GM19023 (cell line): ENCODE measurements around the gene CABYR.
"Not testable (repeated sequence)": the region's sequence is repeated elsewhere in the genome, so short reads cannot be mapped to it uniquely, and the experiment has no call there.

ENCODE experiments used
- ATAC-seq: cut with Tn5 transposase; IDR thresholded peaks from one replicate; pipeline ENCODE4 v1.9.1; 2021; ENCODE audit warnings: mild to moderate bottlenecking, moderate library complexity; ENCODE audit not compliant: unreplicated experiment

CABYR gene

DNA sequence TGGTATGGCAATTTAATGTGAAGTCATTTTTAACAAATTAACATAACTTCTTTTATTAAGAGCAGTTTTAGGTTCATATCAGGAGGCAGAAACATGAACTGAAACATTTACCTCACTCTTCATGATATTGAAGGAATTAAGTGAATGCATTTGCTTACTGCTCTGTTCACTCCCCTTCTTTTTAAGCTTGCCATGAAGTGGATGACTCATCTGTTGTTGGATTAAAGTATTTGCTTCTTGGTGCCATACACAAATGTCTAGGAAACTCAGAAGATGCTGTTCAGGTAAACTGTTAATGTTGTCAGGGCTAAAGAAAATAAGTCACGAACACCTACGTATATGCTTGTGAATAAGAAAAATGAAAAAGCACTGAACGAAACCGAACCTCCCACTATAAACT lies 10.2 kb upstream of the CABYR start:
- ATAC-seq = no peak

DNA sequence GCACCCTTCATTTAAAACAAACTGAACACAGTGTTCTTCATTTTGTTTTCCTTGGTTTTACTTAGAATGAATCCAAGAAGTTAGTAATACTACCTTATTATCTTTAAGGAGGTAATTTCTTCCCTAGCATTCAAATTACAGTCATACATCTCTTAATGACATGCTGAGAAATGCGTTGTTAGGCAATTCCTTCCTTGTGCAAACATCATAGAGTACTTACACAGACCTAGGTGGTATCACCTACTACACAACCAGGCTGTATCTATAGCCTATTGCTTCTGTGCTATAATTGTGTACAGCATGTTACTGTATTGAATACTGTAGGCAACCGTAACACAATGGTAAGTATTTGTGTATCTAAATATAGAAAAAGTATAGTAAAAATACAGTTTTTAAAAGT lies 8.4 kb upstream of the CABYR start:
- ATAC-seq = no peak

DNA sequence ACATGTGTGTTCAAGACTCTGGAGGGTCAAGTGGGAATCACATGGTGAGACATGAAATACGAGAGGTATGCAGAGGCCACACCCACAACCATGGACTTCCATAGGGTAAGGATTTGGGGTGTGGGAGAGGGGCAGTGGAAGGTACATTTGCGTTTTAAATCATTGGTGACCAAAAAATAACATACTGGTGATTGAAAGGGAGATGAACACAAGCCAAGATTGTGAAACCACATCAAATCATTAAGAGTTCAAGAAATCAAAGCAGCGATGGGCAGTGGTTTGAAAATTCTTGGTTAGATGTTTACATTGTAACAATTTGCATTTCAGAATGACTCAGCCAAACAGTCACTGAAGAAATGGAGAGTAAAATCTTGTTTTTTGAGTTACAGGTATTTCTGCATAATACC lies 1.9 kb upstream of the CABYR start:
- ATAC-seq = no peak

DNA sequence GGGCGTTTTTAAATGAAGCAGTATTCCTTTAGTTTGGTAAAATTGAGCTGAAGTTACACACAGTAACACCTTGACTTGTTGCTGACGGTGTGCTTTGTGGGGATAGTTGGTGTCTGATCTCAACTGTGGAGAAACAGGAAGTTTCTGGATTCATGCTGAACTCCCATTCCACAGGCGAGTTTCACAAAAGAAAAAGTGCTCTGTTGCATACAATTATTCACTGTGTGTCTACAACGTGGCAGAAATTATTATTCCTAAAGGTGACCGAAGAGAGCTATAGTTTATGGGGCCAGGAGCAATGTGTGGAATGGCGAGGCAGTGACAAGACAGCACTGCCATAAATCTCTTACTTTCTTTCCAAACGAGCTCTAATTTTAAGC lies 463 bp upstream of the CABYR start:
- ATAC-seq = no peak

DNA sequence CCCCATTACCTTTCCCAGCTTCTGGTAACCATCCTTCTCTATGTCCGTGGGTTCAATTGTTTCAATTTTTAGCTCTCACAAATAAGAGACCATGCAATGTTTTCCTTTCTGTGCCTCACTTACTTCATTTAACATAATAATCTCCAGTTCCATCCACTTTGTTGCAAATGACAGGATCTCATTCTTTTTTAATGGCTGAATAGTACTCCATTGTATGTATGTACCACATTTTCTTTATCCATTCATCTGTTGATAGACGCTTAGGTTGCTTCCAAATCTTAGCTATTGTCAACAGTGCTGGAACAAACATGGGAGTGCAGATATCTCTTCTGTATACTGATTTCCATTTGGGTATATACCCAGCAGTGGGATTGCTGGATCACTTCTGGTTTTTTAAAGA lies 1.8 kb downstream of the CABYR start:
- no peak for ATAC-seq

DNA sequence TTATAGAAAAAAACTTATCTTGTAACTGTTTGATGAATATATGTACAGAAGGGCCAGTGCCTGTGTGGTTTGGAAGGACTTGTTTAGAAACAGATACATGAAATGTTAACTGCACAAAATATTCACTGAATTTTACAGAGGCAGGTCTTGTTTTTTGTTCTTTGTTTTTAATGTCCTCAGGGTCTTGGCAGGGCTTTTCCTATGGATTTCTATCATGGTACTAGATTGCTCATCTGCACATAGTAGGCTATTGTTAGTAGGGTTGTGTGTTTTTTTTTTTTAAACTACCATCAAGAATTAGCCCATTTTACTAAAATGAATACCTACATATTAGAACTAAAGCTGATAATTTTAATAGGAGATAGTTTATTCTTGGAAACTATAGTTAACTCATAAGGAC lies 3.5 kb downstream of the CABYR start:
- no peak for ATAC-seq

DNA sequence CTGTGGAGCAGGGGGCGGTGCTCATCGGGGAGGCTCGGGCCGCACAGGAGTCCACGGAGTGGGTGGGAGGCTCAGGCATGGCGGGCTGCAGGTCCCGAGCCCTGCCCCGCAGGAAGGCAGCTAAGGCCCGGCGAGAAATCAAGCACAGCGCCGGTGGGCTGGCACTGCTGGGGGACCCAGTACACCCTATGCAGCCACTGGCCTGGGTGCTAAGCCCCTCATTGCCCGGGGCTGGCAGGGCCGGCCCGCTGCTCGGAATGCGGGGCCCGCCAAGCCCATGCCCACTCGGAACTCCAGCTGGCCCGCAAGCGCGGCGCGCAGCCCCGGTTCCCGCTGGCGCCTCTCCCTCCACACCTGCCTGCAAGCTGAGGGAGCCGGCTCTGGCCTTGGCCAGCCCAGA lies 10.7 kb downstream of the CABYR start:
- ATAC-seq = not testable (repeated sequence)

DNA sequence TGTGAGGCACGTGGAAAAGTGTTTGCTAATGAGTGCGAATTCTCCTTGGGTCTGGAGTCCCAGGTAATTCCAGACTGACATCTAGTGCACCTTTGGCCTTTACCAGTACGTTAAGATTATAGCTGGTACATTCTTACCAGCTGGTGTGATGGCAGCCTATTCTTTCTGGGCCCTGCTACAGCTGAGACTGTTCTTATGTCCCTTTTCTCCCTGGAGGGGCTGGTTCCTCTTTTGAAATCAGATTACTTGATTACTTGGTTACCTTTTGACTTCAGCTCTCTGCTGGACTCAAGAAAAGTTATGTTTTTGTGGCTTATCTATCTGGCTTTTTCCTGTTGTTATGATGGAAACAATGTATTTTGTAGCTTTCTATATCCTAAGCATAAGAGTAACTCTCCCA lies 14.5 kb downstream of the CABYR start:
- ATAC-seq = no peak

DNA sequence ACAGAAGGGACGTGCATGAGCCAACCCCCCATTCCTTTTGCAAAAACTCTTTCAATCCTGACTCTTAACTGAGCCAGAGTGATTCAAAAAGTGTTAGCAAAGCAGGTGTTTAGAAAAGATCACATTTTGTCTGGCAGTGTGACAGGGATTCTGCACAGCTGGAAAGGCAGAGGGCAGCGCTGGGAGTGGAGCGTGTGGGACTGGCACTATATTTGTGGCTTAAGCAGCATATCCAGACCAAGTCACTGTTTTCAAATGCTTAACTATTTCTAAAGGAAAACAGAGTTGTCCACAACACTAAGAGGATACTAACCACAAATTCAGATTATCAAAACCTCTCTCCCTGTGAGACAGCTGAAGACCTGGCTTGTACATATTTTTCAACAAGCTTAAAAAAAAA lies 19.0 kb downstream of the CABYR start:
- no peak for ATAC-seq

DNA sequence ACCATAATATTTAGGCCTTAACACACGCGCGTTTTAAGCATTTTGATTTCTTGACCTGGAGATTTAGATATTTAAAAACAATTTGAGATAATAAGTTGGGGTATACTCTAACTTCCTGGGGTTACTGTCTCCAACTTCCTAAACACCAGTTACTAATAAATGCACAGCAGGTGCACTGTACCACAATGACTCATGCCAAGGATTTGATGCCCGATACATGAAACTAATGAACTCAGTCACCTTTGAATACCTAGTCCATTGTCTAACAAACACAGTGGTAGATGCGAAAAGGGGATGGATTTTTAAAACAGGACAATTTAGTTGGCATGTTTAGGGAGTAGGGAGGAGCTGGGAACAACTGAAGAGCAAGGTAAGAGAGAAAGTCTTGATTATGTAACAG lies 21.2 kb downstream of the CABYR start:
- no peak for ATAC-seq

DNA sequence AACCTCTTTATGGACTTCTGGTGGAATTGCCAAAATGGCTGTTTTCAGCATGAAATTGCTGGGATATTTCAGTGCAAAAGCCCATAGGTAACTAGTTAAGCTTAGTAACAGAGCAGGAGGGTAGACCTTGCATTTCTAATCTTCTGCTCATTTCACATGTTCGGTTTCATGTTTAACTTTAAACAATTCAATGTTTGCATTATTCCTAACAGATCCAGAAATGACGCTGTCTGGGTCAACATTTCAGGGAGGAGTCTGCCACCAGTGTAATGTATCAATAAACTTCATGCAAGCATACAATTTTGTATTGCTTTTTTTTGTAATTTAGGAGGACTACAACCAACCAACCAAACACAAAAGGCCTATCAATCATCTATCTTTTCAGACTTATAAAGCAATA lies 22.4 kb downstream of the CABYR start:
- ATAC-seq = no peak

DNA sequence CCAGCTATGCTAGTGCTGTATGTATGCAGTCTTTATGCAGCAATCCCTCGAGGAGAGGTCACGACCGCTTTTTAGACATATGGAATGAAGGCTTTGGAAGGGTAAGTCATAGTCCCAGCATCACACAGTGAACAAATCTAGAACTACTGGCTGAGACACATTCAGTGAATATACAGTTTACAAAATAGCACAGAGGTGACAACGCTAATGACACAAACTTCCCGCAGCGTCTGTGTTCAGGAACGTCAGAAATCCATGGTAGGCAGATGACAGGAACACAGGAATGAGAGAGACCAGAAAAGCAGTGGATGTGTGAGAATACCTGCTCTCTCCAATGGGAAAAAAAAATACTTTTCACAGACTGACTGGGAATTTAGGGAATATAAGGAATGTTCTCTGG lies 29.6 kb downstream of the CABYR start:
- no peak for ATAC-seq

DNA sequence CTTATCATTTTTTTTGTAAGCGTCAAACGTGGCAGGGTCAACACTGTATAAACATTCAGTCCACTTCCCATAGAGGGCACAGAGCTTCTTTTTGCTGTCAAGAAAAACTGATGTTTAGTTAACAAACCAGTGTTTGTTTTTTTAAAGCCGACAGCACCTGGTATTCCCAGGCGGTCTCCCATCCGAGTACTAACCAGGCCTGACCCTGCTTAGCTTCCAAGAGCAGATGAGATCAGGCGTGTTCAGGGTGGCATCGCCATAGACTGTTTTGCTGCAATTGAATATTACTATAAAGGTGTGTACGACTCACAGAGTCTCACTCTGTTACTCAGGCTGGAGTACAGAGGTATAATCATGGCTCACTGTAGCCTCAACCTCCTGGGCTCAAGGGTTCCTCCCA lies 31.5 kb downstream of the CABYR start:
- ATAC-seq = no peak

DNA sequence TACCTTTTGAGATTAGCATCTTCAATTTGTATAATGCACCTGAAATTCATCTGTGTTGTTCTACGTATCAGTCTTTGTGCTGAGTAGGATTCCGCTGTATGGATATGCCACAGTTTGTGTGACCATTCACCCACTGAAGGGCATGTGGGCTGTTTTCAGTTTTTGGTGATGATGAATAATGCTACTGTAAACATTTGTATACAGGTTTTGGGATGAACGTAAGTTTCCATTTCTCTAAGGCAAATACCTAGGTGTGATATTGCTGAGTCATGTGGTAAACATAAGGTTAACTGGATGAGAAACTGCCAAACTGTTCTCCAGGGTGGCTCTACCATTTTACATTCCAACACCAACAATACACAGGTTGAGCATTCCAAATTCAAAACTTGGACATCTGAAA lies 35.1 kb downstream of the CABYR start:
- no peak for ATAC-seq

DNA sequence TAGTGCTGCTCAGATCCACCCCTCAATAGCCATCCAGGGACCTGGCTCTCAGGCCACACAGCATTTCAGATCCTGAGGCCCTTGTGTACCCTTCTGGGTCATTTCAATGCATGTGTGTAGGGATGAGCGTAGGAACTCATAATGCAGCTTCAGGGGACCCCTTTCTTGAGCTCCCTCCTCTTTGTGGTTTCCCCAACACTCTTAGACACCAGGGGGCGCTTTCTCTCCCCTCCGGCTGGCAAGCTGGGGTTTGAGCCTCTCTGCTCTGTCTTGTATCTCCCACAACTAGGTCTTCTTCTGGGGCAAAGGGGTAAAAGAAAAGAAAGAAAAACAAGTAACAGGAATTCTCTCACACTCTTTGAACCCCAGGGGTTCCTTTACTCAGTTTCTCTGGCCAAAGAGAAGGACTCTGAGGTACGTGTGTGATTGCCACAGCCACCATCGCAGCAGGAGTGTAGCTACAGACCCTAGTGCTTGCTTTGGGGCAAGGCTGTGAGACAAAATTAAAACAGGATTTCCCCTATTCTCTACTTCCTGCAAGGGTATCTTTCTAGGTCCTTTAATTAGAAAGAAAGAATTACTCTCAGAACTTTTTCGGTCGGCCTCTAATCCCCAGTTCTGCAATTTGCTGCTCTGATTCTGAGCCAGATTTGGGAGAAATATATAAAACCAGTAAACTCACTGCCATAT lies 38.0 kb downstream of the CABYR start:
- ATAC-seq = peak; percentile 90

DNA sequence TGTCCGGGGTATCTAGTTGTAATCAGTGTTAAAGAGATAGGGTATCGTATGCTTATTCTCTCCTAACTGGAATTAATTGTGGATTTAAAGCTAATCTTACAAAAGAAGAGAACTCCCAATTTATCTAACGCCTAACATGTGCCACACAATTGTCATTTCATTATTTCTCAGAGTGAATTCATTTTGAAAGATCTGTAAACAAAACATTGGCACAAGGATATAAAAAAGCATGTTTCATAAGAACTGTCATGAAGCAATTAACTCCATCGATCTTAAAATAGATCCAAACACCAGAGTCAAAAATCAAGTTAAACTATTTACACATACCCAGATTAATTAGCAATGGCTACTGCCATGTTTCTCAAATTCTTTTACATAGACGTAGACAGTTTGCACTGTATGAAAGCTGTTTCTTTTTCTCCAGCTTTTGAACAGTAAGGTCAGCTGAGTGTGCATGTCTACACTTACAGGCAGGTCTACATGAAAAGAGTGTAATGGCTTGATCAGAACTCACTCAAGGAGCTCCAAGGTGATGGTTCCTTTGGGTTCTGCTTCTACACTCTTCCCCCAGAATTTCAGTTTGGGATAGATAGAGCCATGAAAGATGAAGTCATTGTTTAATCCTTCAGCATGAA lies 38.8 kb downstream of the CABYR start:
- no peak for ATAC-seq

DNA sequence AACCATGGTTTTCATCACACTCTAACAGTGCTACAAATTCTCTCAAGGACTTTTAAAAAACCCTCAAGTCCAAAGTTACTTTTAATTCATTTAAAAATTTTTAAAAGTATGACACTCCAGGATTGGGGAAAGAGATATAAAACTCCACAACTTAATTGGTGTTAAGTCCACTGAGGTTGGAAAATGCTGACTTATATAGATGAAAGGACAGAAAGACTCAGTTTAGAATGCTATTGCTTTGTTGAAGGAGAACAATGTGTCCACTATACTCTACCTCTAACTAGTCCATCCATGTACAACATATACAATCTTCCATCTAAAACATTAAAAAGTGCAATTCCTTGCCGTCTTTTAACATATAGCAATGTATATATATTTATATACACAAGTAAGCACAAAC lies 41.2 kb downstream of the CABYR start:
- ATAC-seq = no peak

DNA sequence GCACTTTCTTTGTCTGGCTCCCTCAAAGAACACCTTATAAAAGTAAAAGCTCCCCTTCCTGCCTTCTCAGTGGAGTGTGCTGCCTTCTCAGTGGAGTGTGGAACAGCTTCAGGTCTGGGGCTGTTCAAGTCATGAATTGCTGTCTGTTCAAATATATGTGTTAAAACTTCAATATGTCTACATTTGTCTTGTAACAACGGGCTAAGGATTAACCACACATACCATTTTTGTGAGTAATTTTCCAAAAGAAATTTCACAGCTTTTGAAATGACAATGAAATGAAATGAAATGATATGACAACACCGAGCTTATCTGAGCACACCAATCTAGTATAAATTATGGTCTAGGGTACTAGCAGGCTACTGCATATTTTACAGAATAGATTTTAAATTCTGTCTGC lies 42.9 kb downstream of the CABYR start:
- ATAC-seq = no peak

DNA sequence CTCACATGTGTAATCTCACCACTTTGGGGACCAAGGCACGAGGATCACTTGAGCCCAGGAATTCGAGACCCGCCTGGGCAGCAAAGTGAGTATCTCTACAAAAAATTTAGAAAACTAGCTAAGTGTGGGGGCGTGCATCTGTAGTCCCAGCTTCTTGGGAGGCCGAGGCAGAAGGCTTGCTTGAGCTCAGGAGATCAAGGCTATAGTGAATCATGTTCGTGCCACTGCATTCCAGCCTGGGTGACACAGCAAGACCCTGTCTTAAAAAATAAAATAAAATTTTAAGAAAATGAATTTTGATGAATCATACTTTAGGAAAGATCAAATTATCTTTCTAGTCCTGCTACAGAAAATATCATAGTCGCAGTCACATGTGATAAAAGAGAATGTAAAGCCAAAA lies 46.9 kb downstream of the CABYR start:
- ATAC-seq = no peak

DNA sequence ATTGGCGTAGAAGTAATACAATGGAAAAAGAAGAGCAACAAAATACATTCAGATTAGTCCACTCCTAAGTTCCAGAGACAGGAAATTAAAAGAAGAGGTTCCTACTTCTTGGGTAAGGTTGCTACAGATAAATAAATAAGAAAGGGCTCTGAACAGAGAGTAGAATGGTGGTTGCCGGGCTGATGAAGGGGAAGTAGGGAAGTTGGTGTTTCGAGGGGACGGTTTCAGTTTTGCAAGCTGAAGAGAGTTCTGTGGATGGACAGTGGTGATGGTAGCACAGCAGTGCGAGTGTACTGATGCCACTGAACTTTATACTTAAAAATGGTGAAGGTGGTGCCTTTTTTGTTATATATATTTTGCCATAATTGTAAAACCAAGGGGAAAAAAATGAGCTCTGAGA lies 48.2 kb downstream of the CABYR start:
- no peak for ATAC-seq

DNA sequence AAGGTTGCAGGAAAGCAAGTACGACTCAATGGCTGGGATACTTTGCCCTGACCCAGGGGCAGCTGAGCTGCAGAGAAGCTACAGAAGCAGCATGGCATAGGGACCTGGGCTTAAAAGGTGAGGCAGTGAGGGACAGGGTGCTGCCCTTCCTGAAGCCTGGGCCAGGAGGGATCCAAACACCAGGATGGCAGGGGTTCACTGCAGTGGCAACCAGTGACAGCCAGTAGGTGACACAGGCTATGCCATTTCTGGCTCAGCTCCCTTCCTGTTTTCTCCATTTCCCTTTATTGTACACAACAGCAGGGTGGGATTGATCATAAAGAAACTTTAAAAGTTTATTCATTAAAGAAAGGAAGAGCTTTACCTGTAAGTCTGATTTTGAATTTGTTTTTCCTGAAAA lies 48.8 kb downstream of the CABYR start:
- no peak for ATAC-seq

DNA sequence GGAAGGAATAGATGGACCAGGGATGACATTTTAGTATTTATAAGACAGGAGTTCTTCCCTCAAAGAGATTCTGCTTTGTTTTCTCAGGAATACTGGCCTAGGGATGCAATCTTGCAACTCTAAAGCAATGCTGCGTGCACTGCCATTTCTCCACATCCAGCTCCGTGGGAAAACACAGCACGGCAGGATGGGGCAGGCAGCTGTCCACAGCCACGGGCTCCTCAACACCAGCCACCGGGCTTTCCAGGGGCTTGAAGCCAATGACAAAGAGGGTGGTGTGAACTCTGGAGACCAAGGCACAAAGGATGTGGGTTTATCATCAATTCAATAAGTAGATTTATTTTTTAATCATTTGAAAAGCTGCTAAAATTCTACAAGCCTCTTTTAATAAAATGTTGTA lies 49.3 kb downstream of the CABYR start:
- no peak for ATAC-seq

DNA sequence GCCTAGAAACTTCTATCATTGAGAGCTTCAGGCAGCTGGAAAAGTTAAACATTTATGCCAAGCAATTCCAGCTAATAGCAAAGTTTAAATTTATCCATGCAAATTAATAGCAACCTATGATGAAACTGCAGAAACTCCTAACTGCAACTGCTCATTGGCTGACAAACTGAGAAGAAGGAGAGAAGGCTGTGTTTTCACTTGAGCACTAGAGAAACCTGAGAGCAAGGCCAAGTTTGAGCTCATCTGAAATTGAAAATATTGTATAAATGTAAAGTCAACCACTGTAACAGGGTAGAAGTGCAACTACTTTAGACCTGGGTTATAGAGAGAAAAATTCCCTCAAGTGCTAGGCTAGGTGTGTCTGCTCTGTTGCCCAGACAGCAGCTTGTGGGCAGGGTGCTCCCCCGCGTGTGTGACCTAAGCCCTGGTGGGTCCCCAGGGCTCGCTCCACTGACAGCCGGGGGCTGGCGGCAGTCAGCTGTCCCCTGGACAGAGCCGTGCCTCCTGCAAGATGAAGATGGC lies 50.2 kb downstream of the CABYR start:
- peak; percentile 83 for ATAC-seq
